AG10803 (cell line): ENCODE results near the gene NOP10.

Experiments used
- DNase-seq: peaks from one replicate; pipeline ENCODE4 v3.0.0; 2010; ENCODE audit warnings: low read depth
- H3K4me3 ChIP-seq: 2 replicates; pipeline ENCODE4 v1.5.1; 2011; ENCODE audit warnings: mild to moderate bottlenecking, low read length, control low read depth
- CTCF ChIP-seq: conservative IDR thresholded peaks from 2 replicates; pipeline ENCODE4 v1.5.1; 2011; ENCODE audit warnings: mild to moderate bottlenecking, low read length, control low read depth, inconsistent platforms

NOP10 gene

DNA sequence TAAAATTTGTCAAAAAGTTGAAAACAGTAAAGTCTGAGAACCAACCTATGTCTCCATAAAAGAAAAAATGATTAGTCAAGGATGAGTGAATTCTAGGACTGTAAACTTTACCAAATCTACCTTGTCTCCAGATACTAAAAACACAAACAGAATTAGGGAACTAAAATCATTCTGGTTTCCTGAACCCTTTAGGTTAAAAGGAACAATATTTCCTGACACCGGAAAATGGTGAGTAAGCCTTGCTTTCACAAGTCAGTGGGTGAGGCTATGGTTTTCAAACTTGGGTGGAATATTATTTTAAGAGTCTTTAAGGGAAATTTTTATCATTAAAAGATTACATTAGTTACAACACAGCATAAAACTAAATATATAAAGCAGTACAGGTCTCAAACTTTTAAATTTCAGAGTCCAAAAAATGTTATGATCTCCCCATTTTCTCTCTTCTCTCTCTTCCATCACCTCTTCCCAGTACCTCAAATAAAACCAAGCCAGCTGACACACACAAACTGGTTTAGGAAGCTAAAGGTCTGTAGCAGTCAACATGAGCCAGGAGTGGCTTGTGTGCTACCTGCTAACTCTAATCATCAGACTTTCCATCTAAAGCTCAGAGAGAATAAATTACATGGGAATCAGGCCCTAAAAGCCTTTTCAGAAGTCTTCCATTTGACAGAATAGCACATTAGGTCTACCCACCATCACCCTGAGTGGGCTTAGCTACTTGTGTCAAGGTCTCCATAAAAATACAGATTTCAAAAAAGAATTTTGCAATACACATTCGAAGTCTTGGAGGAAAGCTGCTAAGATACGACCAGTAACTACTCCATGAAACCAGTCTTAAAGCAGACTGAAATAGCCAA, 7.5 kb downstream of the NOP10 start:
- no peak for DNase-seq
- no peak overlapping the region for H3K4me3 ChIP-seq
- TF ChIP-seq CTCF: no peak

DNA sequence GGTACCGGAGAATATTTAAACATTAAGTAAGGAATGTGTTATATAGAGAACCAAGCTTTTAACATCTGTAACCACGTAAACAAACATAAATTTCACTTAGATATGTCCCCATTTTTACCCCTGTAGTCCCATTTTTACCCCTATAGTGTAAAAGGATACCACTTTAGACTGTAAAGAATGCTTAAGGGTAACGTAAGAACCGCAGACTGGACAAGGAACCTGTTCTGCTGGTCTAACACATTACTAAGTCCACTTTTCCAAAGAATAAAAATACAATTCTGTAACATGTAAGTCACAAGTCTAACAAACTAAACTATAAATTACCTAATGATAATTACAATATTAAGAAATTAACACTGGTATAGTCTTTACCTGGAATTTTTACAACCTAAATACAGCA, 8.3 kb downstream of the NOP10 start:
- no peak for DNase-seq
- H3K4me3 ChIP-seq: no peak overlapping the region
- no peak for TF ChIP-seq CTCF

DNA sequence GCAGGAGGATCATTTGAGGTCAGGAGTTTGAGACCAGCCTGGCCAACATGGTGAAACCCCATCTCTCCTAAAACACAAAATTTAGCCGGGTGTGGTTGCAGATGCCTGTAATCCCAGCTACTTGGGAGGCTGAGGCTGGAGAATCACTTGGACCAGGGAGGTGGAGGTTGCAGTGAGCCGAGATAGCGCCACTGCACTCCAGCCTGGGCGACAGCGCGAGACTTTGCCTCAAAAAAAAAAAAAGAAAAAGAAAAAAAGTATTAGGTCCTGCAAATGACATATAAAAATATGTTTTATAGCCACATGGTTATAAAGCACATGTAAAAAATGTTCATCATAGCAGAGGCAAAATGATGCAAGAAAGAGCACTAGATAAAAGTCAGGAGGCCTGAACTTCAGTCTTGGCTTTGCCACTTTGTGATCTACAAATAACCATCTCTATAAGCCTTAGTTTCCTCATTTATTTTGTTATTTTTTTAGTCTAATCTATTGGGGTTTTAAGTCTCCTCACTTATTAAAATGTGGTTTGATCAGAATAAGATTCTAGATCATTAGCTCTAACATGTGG, 10.3 kb downstream of the NOP10 start:
- no peak overlapping the region for H3K4me3 ChIP-seq
- no peak for DNase-seq
- TF ChIP-seq CTCF: no peak

DNA sequence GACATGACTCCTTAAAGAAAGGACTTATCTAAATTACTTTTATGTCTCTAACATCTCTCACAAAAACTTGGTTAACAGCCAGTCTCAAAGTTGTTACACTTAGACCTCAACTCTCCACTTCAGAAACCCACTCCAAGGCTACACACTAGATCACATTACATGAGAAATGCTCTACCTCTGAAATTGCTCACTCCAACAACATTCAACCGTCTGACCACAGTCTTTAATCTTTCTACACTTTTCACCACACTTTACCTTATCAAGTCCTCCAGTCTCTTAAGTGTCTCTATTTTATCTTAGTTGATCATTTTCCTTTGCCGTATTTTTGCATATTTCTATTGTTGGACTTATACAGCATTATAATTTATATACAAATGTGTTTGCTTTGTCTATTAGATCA, 11.1 kb downstream of the NOP10 start:
- no peak for DNase-seq
- no peak overlapping the region for H3K4me3 ChIP-seq
- no peak for TF ChIP-seq CTCF

GRCh38 chr15:34330279-34330678, 12.7 kb downstream of the NOP10 start:
- H3K4me3 ChIP-seq: no peak overlapping the region
- no peak for TF ChIP-seq CTCF
- no peak for DNase-seq

GRCh38 chr15:34329006-34329405, 13.9 kb downstream of the NOP10 start:
- H3K4me3 ChIP-seq: no peak overlapping the region
- TF ChIP-seq CTCF: no peak
- no peak for DNase-seq

DNA sequence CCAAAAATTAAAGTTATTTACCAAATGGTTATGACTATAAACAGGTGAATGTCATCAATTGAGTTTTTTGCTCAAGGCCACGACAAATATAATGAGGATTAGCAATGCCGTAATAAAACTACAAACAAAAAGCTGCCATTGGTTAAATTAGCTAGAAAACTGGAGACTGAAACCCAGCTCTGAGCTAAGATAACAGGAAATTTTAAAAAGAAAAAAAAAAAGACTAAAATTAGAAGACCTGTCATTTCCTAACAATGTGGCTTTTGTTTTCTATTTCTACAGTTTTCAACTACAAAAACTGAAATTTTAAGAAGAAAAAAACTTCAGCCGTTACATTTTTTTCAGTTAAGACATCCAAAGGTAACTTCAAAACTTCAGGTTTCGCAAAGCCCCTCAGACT, 15.0 kb downstream of the NOP10 start:
- DNase-seq: no peak
- no peak overlapping the region for H3K4me3 ChIP-seq

More for the DNA sequence above, 15.0 kb downstream of the NOP10 start:
- no peak for TF ChIP-seq CTCF
